SK-N-SH (cell line): ENCODE measurements around the gene SMIM24. TPM values are rescaled to one million over a fixed set of nuclear protein-coding genes. Genes with fewer than 3 reads are reported as not detected.

ENCODE experiments used
- CTCF ChIA-PET: fragments of 300-600, 350-600 bp; formaldehyde crosslinking; extraction: SDS; loops from one replicate; lab custom pipeline; 2021; lab: Yijun Ruan, JAX
- POLR2A ChIA-PET: fragments of 350-600 bp; sonication (Branson Sonifier 250); formaldehyde crosslinking; extraction: SDS; loops from one replicate; lab custom pipeline; 2020; ENCODE audit warnings: antibody characterized with exemption, inconsistent platforms; lab: Yijun Ruan, JAX
- DNase-seq: peaks from one replicate; pipeline ENCODE4 v3.0.0; 2012
- H2AFZ ChIP-seq: fragments of 200-600 bp; sonication (generic); 2 replicates; pipeline ENCODE4 v1.8.1; 2016; ENCODE audit warnings: antibody characterized with exemption, mild to moderate bottlenecking, low read depth
- H3F3A ChIP-seq: fragments of 200-600 bp; sonication (generic); replicated peaks from 2 replicates; pipeline ENCODE3; 2016; ENCODE audit warnings: antibody characterized with exemption, mild to moderate bottlenecking; ENCODE audit not compliant: insufficient read depth
- H3K27ac ChIP-seq, 2 experiments: fragments of 200-500 bp in 1 of 2; fragments of 200-600 bp in 1 of 2; sonication (Bioruptor generic) in 1 of 2; sonication (generic), shearing (Covaris generic) in 1 of 2; 2 replicates each; pipeline versions ENCODE4 v1.5.1 to v1.6.1; 2014 to 2016; ENCODE audit warnings: low read depth in 2 of 2, inconsistent platforms in 1 of 2, low read length in 1 of 2, mild to moderate bottlenecking in 1 of 2, mixed read lengths in 1 of 2
- H3K27me3 ChIP-seq: fragments of 200-600 bp; sonication (generic), shearing (Covaris generic); 2 replicates; pipeline ENCODE4 v1.6.1; 2016; ENCODE audit warnings: mixed run types; ENCODE audit not compliant: insufficient read depth
- H3K36me3 ChIP-seq, 2 experiments: fragments of 200-500 bp in 1 of 2; fragments of 200-600 bp in 1 of 2; sonication (Bioruptor generic) in 1 of 2; sonication (generic) in 1 of 2; replicated peaks in 1 of 2; 2 replicates each; pipeline versions ENCODE3 to v1.5.1; 2014 to 2016; ENCODE audit warnings: low read length in 1 of 2, mild to moderate bottlenecking in 1 of 2; ENCODE audit not compliant: insufficient read depth in 2 of 2, control insufficient read depth in 1 of 2
- H3K4me1 ChIP-seq, 2 experiments: fragments of 200-500 bp in 1 of 2; fragments of 200-600 bp in 1 of 2; sonication (Bioruptor generic) in 1 of 2; sonication (generic), shearing (Covaris generic) in 1 of 2; 2 replicates each; pipeline versions ENCODE4 v1.5.1 to v1.6.1; 2014 to 2016; ENCODE audit warnings: low read depth in 1 of 2, low read length in 1 of 2, mixed run types in 1 of 2; ENCODE audit not compliant: insufficient read depth in 2 of 2, control insufficient read depth in 1 of 2
- H3K4me2 ChIP-seq: fragments of 200-600 bp; sonication (generic), shearing (Covaris generic); 2 replicates; pipeline ENCODE4 v1.6.1; 2017; ENCODE audit warnings: mixed run types
- H3K4me3 ChIP-seq, 2 experiments: fragments of 200-500 bp in 1 of 2; fragments of 200-600 bp in 1 of 2; sonication (Bioruptor generic) in 1 of 2; sonication (generic), shearing (Covaris generic) in 1 of 2; 2 replicates each; pipeline versions ENCODE4 v1.5.1 to v1.8.1; 2014 to 2016; ENCODE audit warnings: low read depth in 2 of 2, inconsistent platforms in 1 of 2, low read length in 1 of 2, mild to moderate bottlenecking in 1 of 2, mixed read lengths in 1 of 2, moderate library complexity in 1 of 2
- H3K79me2 ChIP-seq: fragments of 200-600 bp; sonication (generic); 2 replicates; pipeline ENCODE4 v1.8.1; 2017; ENCODE audit warnings: mild to moderate bottlenecking; ENCODE audit not compliant: insufficient read depth
- H3K9ac ChIP-seq: fragments of 200-600 bp; sonication (generic); 2 replicates; pipeline ENCODE4 v1.6.1; 2017; ENCODE audit warnings: mixed run types
- H3K9me2 ChIP-seq: fragments of 200-600 bp; sonication (generic); 2 replicates; pipeline ENCODE4 v1.6.1; 2017; ENCODE audit warnings: mixed run types
- H3K9me3 ChIP-seq: fragments of 200-600 bp; sonication (generic); 2 replicates; pipeline ENCODE4 v1.6.1; 2017; ENCODE audit warnings: mixed run types, mild to moderate bottlenecking, moderate library complexity
- H4K20me1 ChIP-seq: fragments of 200-600 bp; sonication (generic); 2 replicates; pipeline ENCODE4 v1.6.1; 2017; ENCODE audit warnings: mild to moderate bottlenecking, mixed run types; ENCODE audit not compliant: insufficient read depth
- CHD2 ChIP-seq: fragments of 150-350 bp; IDR thresholded peaks from 2 replicates; pipeline ENCODE4 v1.6.1; 2018; ENCODE audit warnings: low read length; ENCODE audit not compliant: partially characterized antibody
- ELF1 ChIP-seq: IDR thresholded peaks from 2 replicates; pipeline ENCODE4 v1.4.0; 2012
- EP300 ChIP-seq, 2 experiments: IDR thresholded peaks; 2 replicates each; pipeline versions ENCODE4 v1.4.0 to v1.6.1; 2012; ENCODE audit warnings: borderline replicate concordance in 1 of 2, low read depth in 1 of 2, low read length in 1 of 2
- FOXJ3 ChIP-seq: sonication (generic); formaldehyde crosslinking; IDR thresholded peaks from 2 replicates; pipeline ENCODE4 v1.5.1; 2020; ENCODE audit warnings: mild to moderate bottlenecking, missing genetic modification reagents
- FOXM1 ChIP-seq: IDR thresholded peaks from 2 replicates; pipeline ENCODE4 v1.4.0; 2012; ENCODE audit warnings: low read depth, mild to moderate bottlenecking
- GABPA ChIP-seq: IDR thresholded peaks from 2 replicates; pipeline ENCODE4 v1.4.0; 2012; ENCODE audit warnings: low read depth, mild to moderate bottlenecking
- JUND ChIP-seq: IDR thresholded peaks from 2 replicates; pipeline ENCODE4 v1.4.0; 2012
- MXI1 ChIP-seq: IDR thresholded peaks from 2 replicates; pipeline ENCODE4 v1.6.1; 2012; ENCODE audit warnings: mild to moderate bottlenecking, low read depth, low read length, improper control_type of control experiment
- NFIC ChIP-seq: IDR thresholded peaks from 2 replicates; pipeline ENCODE4 v1.4.0; 2012; ENCODE audit warnings: borderline replicate concordance
- NRF1 ChIP-seq: IDR thresholded peaks from 2 replicates; pipeline ENCODE4 v1.6.1; 2012; ENCODE audit warnings: low read depth, mild to moderate bottlenecking, low read length
- POLR2AphosphoS5 ChIP-seq: IDR thresholded peaks from 2 replicates; pipeline ENCODE4 v1.6.1; 2012; ENCODE audit warnings: low read depth, low read length
- RAD21 ChIP-seq: IDR thresholded peaks from 2 replicates; pipeline ENCODE4 v1.6.1; 2012; ENCODE audit warnings: mild to moderate bottlenecking, low read length
- USF2 ChIP-seq: fragments of 150-350 bp; IDR thresholded peaks from 2 replicates; pipeline ENCODE4 v1.6.1; 2017; ENCODE audit warnings: antibody characterized with exemption, low read length, low read depth, borderline replicate concordance
- ZBTB33 ChIP-seq: IDR thresholded peaks from 2 replicates; pipeline ENCODE4 v1.4.0; 2012; ENCODE audit warnings: low read depth, borderline replicate concordance
- WGBS: methylation state at CpG from one replicate; pipeline ENCODE4 v1.1.6; 2017; ENCODE audit warnings: low lambda C conversion rate; 5-methylcytosine and 5-hydroxymethylcytosine counted together
- polyA plus RNA-seq, 3 experiments: library from polyadenylated mRNA; depleted of rRNA; stranded (reverse); fragments of >200 nt; gene quantifications; 2 replicates each; pipeline ENCODE4 v1.2.3, GENCODE V29; 2012
- TF ChIP-seq, protein P1 (sequence below): fragments of 200-600 bp; sonication (generic); IDR thresholded peaks from 2 replicates; pipeline ENCODE4 v1.6.1; 2017; ENCODE audit warnings: antibody characterized with exemption, mild to moderate bottlenecking, moderate library complexity
- TF ChIP-seq, protein P2 (sequence below): IDR thresholded peaks from 2 replicates; pipeline ENCODE4 v1.6.1; 2012; ENCODE audit warnings: mild to moderate bottlenecking, low read depth, low read length, moderate library complexity
- TF ChIP-seq, protein P3 (sequence below): IDR thresholded peaks from 2 replicates; pipeline ENCODE4; 2012

SMIM24 gene
- polyA plus RNA-seq, 1 of the 3 experiments (the other 2 are of a cell fraction), result 0.12 TPM

DNA sequence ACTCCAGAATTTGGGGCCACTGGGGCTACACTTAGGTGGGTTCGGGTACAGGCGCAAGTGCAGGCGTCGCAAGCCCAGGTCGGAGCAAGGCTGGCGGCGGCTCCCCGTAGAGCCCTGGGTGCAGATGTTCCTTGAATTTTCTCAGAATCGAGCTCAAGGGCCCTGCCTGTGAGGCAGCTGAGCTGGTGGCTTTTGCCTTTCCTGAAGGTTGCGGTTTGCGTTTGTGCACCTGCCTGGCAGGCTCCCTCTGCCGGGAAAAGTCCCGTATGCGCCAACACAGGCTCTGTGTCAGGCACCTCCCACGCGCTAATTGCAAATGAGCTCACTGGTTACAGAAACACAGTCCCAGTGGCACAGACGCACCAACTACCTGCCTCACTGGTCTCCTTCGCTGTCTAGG is 14.2 kb upstream of the SMIM24 start:
- Histone ChIP-seq H3F3A (no peaks in the 10 kb centered on the region), H2AFZ (no peak overlapping the region), H3K36me3 (peaks cover 11 to 28% of the 10 kb centered on the region in 2 experiments), H3K79me2 (peaks cover 23% of the 10 kb centered on the region), H3K4me3 (no peak overlapping the region), H3K27ac (no peak overlapping the region), H4K20me1 (no peaks in the 10 kb centered on the region), H3K4me1 (peaks cover 3 to 7% of the 10 kb centered on the region in 2 experiments; a peak in 2 of 4 replicates), H3K9me2 (no peaks in the 10 kb centered on the region), H3K4me2 (no peak overlapping the region), H3K9me3 (no peaks in the 10 kb centered on the region), H3K27me3 (no peaks in the 10 kb centered on the region), H3K9ac (no peak overlapping the region)
- WGBS, result 100% methylated on average over 7 of the region's 18 CpGs
- no peak for DNase-seq
- TF ChIP-seq CHD2 (no peak), ELF1 (no peak), MXI1 (no peak), NFIC (no peak), NRF1 (no peak), GABPA (no peak), JUND (no peak), POLR2AphosphoS5 (no peak), USF2 (no peak), FOXJ3 (no peak), ZBTB33 (no peak), FOXM1 (no peak)
- TF ChIP-seq, protein P1, sequence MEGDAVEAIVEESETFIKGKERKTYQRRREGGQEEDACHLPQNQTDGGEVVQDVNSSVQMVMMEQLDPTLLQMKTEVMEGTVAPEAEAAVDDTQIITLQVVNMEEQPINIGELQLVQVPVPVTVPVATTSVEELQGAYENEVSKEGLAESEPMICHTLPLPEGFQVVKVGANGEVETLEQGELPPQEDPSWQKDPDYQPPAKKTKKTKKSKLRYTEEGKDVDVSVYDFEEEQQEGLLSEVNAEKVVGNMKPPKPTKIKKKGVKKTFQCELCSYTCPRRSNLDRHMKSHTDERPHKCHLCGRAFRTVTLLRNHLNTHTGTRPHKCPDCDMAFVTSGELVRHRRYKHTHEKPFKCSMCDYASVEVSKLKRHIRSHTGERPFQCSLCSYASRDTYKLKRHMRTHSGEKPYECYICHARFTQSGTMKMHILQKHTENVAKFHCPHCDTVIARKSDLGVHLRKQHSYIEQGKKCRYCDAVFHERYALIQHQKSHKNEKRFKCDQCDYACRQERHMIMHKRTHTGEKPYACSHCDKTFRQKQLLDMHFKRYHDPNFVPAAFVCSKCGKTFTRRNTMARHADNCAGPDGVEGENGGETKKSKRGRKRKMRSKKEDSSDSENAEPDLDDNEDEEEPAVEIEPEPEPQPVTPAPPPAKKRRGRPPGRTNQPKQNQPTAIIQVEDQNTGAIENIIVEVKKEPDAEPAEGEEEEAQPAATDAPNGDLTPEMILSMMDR, result no peak
- CTCF ChIA-PET, result interaction anchor here (1.1 to 1.6 kb wide), 4 partner anchors 9 to 190 kb away, joined by 3 to 7 read pairs (median 6); partner anchors contain the start of gene SMIM44
- POLR2A ChIA-PET, result no interaction called here

DNA sequence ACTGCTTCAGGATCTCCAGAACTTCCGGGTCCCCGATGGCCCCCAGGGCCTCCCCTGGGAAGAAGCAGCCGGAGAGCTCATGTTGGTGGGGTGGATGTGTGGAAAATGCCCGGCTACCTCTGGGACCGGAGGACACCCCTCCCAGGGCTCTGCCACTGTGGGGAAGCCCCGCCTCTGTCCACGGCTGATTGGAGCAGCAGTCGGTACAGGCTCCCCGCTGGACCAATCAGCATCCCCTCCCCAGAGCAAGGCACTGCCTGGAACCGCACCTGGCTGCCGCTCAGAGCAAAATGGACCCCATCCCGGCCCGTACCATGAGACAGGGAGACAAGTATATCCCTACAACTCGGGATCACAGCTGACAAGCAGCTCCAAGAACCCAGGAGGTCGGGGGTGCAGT is 13.7 kb upstream of the SMIM24 start:
- CTCF ChIA-PET, result interaction anchor here (1.1 to 1.6 kb wide), 5 partner anchors 9 to 189 kb away, joined by 3 to 7 read pairs (median 5); partner anchors contain the start of gene SMIM44

More for the DNA sequence above, 13.7 kb upstream of the SMIM24 start:
- WGBS, result 84% methylated on average over 11 of the region's 15 CpGs
- Histone ChIP-seq H3K9me3 (no peaks in the 10 kb centered on the region), H3K4me3 (no peak overlapping the region), H3K36me3 (peaks cover 8 to 28% of the 10 kb centered on the region in 2 experiments), H3K9ac (no peak overlapping the region)
- TF ChIP-seq, protein P2, sequence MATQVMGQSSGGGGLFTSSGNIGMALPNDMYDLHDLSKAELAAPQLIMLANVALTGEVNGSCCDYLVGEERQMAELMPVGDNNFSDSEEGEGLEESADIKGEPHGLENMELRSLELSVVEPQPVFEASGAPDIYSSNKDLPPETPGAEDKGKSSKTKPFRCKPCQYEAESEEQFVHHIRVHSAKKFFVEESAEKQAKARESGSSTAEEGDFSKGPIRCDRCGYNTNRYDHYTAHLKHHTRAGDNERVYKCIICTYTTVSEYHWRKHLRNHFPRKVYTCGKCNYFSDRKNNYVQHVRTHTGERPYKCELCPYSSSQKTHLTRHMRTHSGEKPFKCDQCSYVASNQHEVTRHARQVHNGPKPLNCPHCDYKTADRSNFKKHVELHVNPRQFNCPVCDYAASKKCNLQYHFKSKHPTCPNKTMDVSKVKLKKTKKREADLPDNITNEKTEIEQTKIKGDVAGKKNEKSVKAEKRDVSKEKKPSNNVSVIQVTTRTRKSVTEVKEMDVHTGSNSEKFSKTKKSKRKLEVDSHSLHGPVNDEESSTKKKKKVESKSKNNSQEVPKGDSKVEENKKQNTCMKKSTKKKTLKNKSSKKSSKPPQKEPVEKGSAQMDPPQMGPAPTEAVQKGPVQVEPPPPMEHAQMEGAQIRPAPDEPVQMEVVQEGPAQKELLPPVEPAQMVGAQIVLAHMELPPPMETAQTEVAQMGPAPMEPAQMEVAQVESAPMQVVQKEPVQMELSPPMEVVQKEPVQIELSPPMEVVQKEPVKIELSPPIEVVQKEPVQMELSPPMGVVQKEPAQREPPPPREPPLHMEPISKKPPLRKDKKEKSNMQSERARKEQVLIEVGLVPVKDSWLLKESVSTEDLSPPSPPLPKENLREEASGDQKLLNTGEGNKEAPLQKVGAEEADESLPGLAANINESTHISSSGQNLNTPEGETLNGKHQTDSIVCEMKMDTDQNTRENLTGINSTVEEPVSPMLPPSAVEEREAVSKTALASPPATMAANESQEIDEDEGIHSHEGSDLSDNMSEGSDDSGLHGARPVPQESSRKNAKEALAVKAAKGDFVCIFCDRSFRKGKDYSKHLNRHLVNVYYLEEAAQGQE, result no peak
- TF ChIP-seq EP300 (IDR thresholded peaks at IDR 0.05; ENCODE audit: borderline replicate concordance in 1 of 2, low read depth in 1 of 2, low read length in 1 of 2) (no peak), RAD21 (no peak), USF2 (no peak)
- TF ChIP-seq, protein P3, sequence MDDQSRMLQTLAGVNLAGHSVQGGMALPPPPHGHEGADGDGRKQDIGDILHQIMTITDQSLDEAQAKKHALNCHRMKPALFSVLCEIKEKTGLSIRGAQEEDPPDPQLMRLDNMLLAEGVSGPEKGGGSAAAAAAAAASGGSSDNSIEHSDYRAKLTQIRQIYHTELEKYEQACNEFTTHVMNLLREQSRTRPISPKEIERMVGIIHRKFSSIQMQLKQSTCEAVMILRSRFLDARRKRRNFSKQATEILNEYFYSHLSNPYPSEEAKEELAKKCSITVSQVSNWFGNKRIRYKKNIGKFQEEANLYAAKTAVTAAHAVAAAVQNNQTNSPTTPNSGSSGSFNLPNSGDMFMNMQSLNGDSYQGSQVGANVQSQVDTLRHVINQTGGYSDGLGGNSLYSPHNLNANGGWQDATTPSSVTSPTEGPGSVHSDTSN, result peak; percentile 90
- TF ChIP-seq, all 33 proteins: peak for 1
- H3K27me3 ChIP-seq, result no peaks in the 10 kb centered on the region
- H4K20me1 ChIP-seq, result no peaks in the 10 kb centered on the region
- H3K79me2 ChIP-seq, result peaks cover 18% of the 10 kb centered on the region
- H3F3A ChIP-seq, result no peaks in the 10 kb centered on the region
- no peak overlapping the region for H3K4me2 ChIP-seq
- POLR2A ChIA-PET, result no interaction called here
- no peak overlapping the region for H3K27ac ChIP-seq
- H3K9me2 ChIP-seq, result no peaks in the 10 kb centered on the region
- H2AFZ ChIP-seq, result no peak overlapping the region
- H3K4me1 ChIP-seq, result 0 out of 4 replicates have a peak, but pooled peaks cover 0 to 2% of the 10 kb centered on the region in 2 experiments
- peak; percentile 87 for DNase-seq
